Adrenal gland (tissue), 12 donors: Measurements from ENCODE around the gene OTUB2. TPM values are rescaled to one million over a fixed set of nuclear protein-coding genes. Genes with fewer than 3 reads are reported as not detected.

Experiments used
- DNase-seq, 7 donors: peaks; one replicate each; pipeline ENCODE4 v3.0.0-alpha.2; 2019 to 2020
- H3K27ac ChIP-seq, 5 donors: fragments of 200-600 bp; sonication (generic) in 4 of 5; 1 replicate in 3 of 5; 2 replicates in 2 of 5; pipeline versions ENCODE4 v1.5.1 to v1.8.0; 2016 to 2020; ENCODE audit warnings: mild to moderate bottlenecking in 1 of 5
- H3K27me3 ChIP-seq: fragments of 200-600 bp; 2 replicates; pipeline ENCODE4 v1.8.0; 2021
- H3K36me3 ChIP-seq, 2 donors: fragments of 200-600 bp; replicated peaks in 1 of 2; 1 replicate in 1 of 2; 2 replicates in 1 of 2; pipeline versions ENCODE4 v1.5.1 to v1.8.0; 2018 to 2022
- H3K4me1 ChIP-seq, 2 donors: fragments of 200-600 bp; replicated peaks in 1 of 2; 1 replicate in 1 of 2; 2 replicates in 1 of 2; pipeline versions ENCODE4 v1.5.1 to v1.8.0; 2018 to 2021
- H3K4me3 ChIP-seq, 4 donors: fragments of 200-600 bp; sonication (generic) in 3 of 4; one replicate each; pipeline ENCODE4 v1.5.1; 2016 to 2018
- H3K9me3 ChIP-seq, 3 donors: fragments of 200-600 bp; sonication (generic) in 1 of 3; replicated peaks in 1 of 3; 1 replicate in 2 of 3; 2 replicates in 1 of 3; pipeline versions ENCODE4 v1.5.1 to v1.8.0; 2016 to 2021
- POLR2A ChIP-seq, 2 donors: fragments of 450-650 bp; IDR thresholded peaks; one replicate each; pipeline ENCODE4 v1.6.1; 2017; ENCODE audit warnings: antibody characterized with exemption in 2 of 2, mild to moderate bottlenecking in 2 of 2, moderate library complexity in 1 of 2
- WGBS, 4 donors: extraction: QIAGEN DNeasy Blood & Tissue Kit in 2 of 4; methylation state at CpG; one replicate each; pipeline versions ENCODE4 v1.1.5 to v1.1.7; 2013 to 2017; 5-methylcytosine and 5-hydroxymethylcytosine counted together
- intact Hi-C, 2 donors: fragments of 100-400 bp; cut with DNase I; formaldehyde crosslinking; loops; one replicate each; pipeline versions ENCODE4 v1.14.1 to v1.15.0; 2022 to 2023
- polyA plus RNA-seq, 3 donors: library from polyadenylated mRNA; stranded (reverse); fragments of 200-250 nt in 2 of 3; fragments of 350-450 nt in 1 of 3; fragmentation: Illumina TruSeq in 1 of 3; extraction: RNeasy Lipid Tissue Mini Kit (QIAGEN cat#74804) in 1 of 3; gene quantifications; one replicate each; pipeline ENCODE4 v1.2.3, GENCODE V29; 2013 to 2014
- total RNA-seq, 9 donors: library from RNA; depleted of rRNA in 4 of 9; stranded (reverse); fragments of >200 nt in 4 of 9; fragments of 120-200 nt in 1 of 9; fragmentation: NEBNext Ultra II Directional in 1 of 9; extraction: Animal tissue kit (Norgen Biotek cat#: 25700) in 1 of 9; gene quantifications; one replicate each; pipeline versions ENCODE4 v1.1.0 to v1.2.4, GENCODE V29; 2013 to 2023
- TF ChIP-seq, protein P1 (sequence below), 6 experiments: fragments of 450-650 bp in 4 of 6; fragments of 200-600 bp in 2 of 6; sonication (generic) in 1 of 6; IDR thresholded peaks; 1 replicate in 5 of 6; 2 replicates in 1 of 6; pipeline versions ENCODE4 v1.5.1 to v1.8.0; 2016 to 2021; ENCODE audit warnings: antibody characterized with exemption in 6 of 6, mild to moderate bottlenecking in 2 of 6, moderate library complexity in 1 of 6
- donor health status: healthy with polysubstance abuse.
- donor health status: Bipolar disorder and iron deficiency.
- donor health status: DM: yes; HTN: yes; CAD: no.
- donor health status: DM: no; HTN: no; CAD: no.
- donor health status: DM: no; HTN: no; CAD: no.
- donor health status: DM: yes; HTN: yes; CAD: no.

The OTUB2 gene
- total and polyA plus RNA-seq, 12 donors = 0.17 to 10.7 (median 1.5) TPM

DNA sequence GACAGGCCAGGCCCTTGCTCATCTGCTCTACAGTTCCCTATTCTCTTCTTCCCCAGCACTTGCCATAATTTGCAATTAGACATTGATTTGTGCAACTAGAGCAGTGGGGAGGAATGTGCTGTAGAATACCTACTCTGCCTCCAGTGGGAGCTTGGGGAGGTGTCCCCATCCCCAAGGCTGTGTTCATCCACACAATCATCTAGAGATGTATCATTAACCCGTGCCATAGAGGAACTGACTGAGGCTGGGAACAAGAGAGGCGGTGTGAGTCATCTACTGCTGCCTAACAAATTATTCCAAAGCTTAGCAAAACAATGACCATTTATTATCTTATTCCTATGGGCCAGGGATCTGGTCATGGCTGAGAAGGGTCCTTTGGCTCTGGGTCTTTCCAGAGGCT lies 5.1 kb upstream of the OTUB2 start:
- H3K9me3 ChIP-seq = no peaks in the 10 kb centered on the region
- TF ChIP-seq POLR2A (IDR thresholded peaks at IDR 0.05) = no peak
- TF ChIP-seq, protein P1, sequence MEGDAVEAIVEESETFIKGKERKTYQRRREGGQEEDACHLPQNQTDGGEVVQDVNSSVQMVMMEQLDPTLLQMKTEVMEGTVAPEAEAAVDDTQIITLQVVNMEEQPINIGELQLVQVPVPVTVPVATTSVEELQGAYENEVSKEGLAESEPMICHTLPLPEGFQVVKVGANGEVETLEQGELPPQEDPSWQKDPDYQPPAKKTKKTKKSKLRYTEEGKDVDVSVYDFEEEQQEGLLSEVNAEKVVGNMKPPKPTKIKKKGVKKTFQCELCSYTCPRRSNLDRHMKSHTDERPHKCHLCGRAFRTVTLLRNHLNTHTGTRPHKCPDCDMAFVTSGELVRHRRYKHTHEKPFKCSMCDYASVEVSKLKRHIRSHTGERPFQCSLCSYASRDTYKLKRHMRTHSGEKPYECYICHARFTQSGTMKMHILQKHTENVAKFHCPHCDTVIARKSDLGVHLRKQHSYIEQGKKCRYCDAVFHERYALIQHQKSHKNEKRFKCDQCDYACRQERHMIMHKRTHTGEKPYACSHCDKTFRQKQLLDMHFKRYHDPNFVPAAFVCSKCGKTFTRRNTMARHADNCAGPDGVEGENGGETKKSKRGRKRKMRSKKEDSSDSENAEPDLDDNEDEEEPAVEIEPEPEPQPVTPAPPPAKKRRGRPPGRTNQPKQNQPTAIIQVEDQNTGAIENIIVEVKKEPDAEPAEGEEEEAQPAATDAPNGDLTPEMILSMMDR (IDR thresholded peaks at IDR 0.05) = no peak
- H3K27me3 ChIP-seq = no peaks in the 10 kb centered on the region
- WGBS, 4 donors = 67 to 83% (median 69%) methylated on average over 2 of the region's 2 CpGs
- H3K27ac ChIP-seq = no peak overlapping the region
- no peaks in the 10 kb centered on the region for H3K36me3 ChIP-seq
- H3K4me3 ChIP-seq = no peak overlapping the region
- DNase-seq = no peak
- intact Hi-C loops = no loop called here
- no peaks in the 10 kb centered on the region for H3K4me1 ChIP-seq

GRCh38 chr14:94021416-94022157 lies 4.6 kb upstream of the OTUB2 start:
- intact Hi-C loops = no loop called here
- DNase-seq = no peak
- WGBS, 4 donors = 62 to 75% (median 71%) methylated on average over 10 of the region's 10 CpGs
- Histone ChIP-seq H3K27me3 (no peaks in the 10 kb centered on the region), H3K27ac (no peak overlapping the region), H3K9me3 (no peaks in the 10 kb centered on the region), H3K4me1 (peaks cover 0 to 1% of the 10 kb centered on the region in 2 donors), H3K36me3 (no peaks in the 10 kb centered on the region), H3K4me3 (no peak overlapping the region)
- TF ChIP-seq, protein P1 (IDR thresholded peaks at IDR 0.05) = no peak
- TF ChIP-seq POLR2A (IDR thresholded peaks at IDR 0.05) = no peak

DNA sequence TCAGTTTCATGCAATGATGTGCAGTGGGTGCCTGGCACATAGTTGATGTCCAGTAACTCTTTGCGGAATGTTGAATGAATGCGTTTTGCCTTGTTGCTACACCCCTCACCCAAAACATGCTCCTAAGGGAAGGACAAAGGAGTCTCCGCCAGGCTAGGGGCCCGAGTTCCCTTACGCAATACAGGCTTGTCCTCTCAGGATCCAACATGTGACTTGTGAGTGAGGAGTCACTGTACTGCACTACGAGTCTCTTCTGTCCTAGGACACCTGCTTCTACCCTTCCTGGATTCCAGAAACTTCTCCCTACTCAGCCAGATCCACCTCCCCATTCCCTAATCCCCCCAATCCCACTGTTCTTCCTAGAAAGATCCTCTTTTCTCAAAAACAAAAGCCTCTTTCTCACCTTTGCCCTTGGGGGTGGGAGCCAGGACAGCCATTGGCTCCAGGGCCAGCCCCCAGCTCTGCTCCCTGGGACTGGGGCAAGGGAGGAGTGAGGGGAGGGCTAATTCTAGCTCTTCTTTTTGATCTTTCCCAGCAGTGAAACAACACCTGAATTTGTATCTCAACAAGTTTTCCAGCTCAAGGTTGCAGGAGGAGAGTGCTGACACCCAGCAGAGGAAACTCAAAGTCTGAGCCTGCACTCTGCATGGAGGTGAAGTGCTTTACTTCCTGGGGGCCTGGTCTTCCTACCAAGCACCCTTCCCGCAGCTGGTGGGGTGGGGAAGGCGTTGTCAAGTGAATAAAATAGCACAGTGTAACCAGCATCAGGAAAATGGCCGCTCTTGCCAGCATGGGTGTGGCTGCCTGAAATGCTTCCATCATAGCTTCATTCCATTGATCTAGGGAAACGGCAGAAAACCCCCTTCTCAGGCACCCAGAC lies 3.4 kb upstream of the OTUB2 start:
- Histone ChIP-seq H3K4me1 (peaks cover 0 to 12% of the 10 kb centered on the region in 2 donors), H3K9me3 (no peaks in the 10 kb centered on the region), H3K27me3 (no peaks in the 10 kb centered on the region), H3K36me3 (no peaks in the 10 kb centered on the region), H3K4me3 (no peak overlapping the region), H3K27ac (no peak overlapping the region)
- no peak for DNase-seq
- intact Hi-C loops = no loop called here
- TF ChIP-seq, protein P1 (IDR thresholded peaks at IDR 0.05) = no peak
- TF ChIP-seq POLR2A (IDR thresholded peaks at IDR 0.05) = no peak
- 74 to 78% (median 75%) methylated on average over 10 of the region's 10 CpGs for WGBS, 4 donors

GRCh38 chr14:94024549-94024948 lies 1.6 kb upstream of the OTUB2 start:
- peaks cover 0 to 12% of the 10 kb centered on the region in 2 donors for H3K4me1 ChIP-seq
- H3K9me3 ChIP-seq = no peaks in the 10 kb centered on the region
- no peaks in the 10 kb centered on the region for H3K27me3 ChIP-seq
- no peaks in the 10 kb centered on the region for H3K36me3 ChIP-seq
- no peak for DNase-seq
- no peak overlapping the region for H3K27ac ChIP-seq
- WGBS, 4 donors = 88 to 94% (median 92%) methylated on average over 2 of the region's 2 CpGs
- TF ChIP-seq, protein P1 (IDR thresholded peaks at IDR 0.05) = no peak
- TF ChIP-seq POLR2A (IDR thresholded peaks at IDR 0.05) = no peak
- intact Hi-C loops = no loop called here
- H3K4me3 ChIP-seq = no peak overlapping the region
